BJ (cell line): ENCODE measurements around the gene MSMP. TPM values are rescaled to one million over a fixed set of nuclear protein-coding genes. Genes with fewer than 3 reads are reported as not detected.

Source experiments
- CTCF ChIA-PET: fragments of 350-600 bp; formaldehyde crosslinking; extraction: SDS; loops from one replicate; lab custom pipeline; 2021; ENCODE audit warnings: antibody characterized with exemption, inconsistent platforms; lab: Yijun Ruan, JAX
- POLR2A ChIA-PET: fragments of 300-600 bp; sonication (Branson Sonifier 250); formaldehyde crosslinking; extraction: SDS; loops from one replicate; lab custom pipeline; 2021; ENCODE audit warnings: antibody characterized with exemption; lab: Charles Lee
- DNase-seq: peaks from one replicate; pipeline ENCODE4 v3.0.0-alpha.2; 2011; ENCODE audit warnings: low read depth
- H3K27me3 ChIP-seq: 2 replicates; pipeline ENCODE4 v1.6.0; 2011; ENCODE audit warnings: low read length; ENCODE audit not compliant: control insufficient read depth, insufficient read depth
- H3K36me3 ChIP-seq: 2 replicates; pipeline ENCODE4 v1.5.1; 2011; ENCODE audit warnings: low read length; ENCODE audit not compliant: control insufficient read depth, insufficient read depth
- H3K4me3 ChIP-seq: 2 replicates; pipeline ENCODE4 v1.5.1; 2011; ENCODE audit warnings: low read depth, mild to moderate bottlenecking, control low read depth, low read length
- polyA plus RNA-seq: library from polyadenylated mRNA; depleted of rRNA; stranded (reverse); fragments of >200 nt; gene quantifications from 2 replicates; pipeline ENCODE4 v1.2.3, GENCODE V29; 2011
- TF ChIP-seq, protein P1 (sequence below): IDR thresholded peaks from 2 replicates; pipeline ENCODE4 v1.5.1; 2011; ENCODE audit warnings: low read depth, mild to moderate bottlenecking, control low read depth, inconsistent platforms, low read length, moderate library complexity; ENCODE audit not compliant: insufficient read depth

The MSMP gene
- polyA plus RNA-seq, 1 experiment = not detected

DNA sequence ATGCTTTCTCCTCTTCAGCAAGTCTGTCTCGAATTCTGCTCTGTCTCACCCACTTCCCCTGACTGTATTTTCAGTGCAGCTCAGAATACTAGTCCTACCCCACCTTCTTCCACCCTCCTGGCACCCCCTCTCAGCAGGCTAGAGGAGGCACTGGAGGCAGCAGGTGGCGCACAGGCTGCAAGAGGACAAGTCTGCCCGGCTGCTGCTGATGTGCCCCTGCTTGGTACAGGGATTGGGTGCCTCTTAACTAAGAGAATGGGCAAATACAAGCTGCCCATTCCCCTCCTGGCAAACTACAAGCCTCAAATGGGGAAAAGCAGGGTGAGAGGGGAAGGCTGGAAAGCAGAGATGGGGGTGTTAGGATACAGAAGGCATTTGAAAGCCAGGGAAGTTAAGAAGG, 27.1 kb downstream of the MSMP start:
- ChIA-PET CTCF (interaction anchor here (0.8 to 11.4 kb wide), 10 partner anchors 8 to 284 kb away, joined by 3 to 116 read pairs (median 4); partner anchors contain the start of genes ARHGEF39, CCDC107 and RMRP), POLR2A (no interaction called here)
- no peak for DNase-seq
- H3K4me3 ChIP-seq = no peak overlapping the region
- peaks cover 32% of the 10 kb centered on the region for H3K36me3 ChIP-seq
- TF ChIP-seq, protein P1, sequence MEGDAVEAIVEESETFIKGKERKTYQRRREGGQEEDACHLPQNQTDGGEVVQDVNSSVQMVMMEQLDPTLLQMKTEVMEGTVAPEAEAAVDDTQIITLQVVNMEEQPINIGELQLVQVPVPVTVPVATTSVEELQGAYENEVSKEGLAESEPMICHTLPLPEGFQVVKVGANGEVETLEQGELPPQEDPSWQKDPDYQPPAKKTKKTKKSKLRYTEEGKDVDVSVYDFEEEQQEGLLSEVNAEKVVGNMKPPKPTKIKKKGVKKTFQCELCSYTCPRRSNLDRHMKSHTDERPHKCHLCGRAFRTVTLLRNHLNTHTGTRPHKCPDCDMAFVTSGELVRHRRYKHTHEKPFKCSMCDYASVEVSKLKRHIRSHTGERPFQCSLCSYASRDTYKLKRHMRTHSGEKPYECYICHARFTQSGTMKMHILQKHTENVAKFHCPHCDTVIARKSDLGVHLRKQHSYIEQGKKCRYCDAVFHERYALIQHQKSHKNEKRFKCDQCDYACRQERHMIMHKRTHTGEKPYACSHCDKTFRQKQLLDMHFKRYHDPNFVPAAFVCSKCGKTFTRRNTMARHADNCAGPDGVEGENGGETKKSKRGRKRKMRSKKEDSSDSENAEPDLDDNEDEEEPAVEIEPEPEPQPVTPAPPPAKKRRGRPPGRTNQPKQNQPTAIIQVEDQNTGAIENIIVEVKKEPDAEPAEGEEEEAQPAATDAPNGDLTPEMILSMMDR = peak; percentile 38
- no peaks in the 10 kb centered on the region for H3K27me3 ChIP-seq

DNA sequence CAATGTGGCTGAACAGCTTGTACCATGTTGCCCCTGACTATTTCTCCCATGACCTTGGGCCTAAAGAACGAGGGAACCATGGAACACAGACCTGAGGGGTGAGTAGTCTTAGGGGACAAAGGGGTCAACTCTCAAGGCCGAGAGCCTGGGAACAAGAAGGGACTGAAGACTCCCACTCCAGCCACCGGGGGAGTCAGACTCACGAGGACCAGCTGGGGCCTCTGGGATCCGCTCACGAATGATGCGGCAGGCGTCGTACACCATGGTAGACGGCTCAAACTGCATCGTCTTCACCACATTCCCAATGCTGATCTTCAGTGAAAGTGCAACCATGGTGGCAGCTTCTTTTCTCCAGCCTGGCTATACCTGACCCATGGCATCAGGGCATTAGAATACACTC, 28.7 kb downstream of the MSMP start:
- ChIA-PET POLR2A (no interaction called here), CTCF (interaction anchor here (1.4 to 11.4 kb wide), 3 partner anchors 9 to 27 kb away, joined by 3 to 116 read pairs (median 36); no protein-coding TSS in a partner anchor)
- no peak overlapping the region for H3K4me3 ChIP-seq
- no peaks in the 10 kb centered on the region for H3K27me3 ChIP-seq
- peaks cover 44% of the 10 kb centered on the region for H3K36me3 ChIP-seq
- TF ChIP-seq, protein P1 = no peak
- no peak for DNase-seq

DNA sequence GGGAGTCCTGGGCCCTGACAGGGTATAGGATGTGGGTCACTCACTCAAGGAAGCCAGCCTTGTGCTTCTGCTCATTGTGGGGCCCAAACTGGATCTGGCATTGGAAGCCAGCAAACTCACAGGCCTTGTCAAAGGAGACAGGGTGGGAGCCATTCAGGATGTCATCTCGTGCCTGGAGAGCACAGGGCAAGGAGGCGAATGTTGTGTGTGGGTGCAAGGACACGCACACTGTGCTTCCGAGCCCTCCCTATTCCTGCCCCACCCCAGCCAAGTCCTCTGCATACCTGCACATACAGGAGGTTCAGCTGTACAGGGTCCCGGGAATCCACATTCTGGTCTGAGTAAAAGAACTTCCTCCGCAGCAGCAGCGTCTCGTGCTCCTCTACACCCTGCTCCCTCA, 30.2 kb downstream of the MSMP start:
- POLR2A ChIA-PET = no interaction called here
- CTCF ChIA-PET = interaction anchor here (0.9 to 11.4 kb wide), 3 partner anchors 12 to 62 kb away, joined by 3 to 116 read pairs (median 4); no protein-coding TSS in a partner anchor
- Histone ChIP-seq H3K27me3 (no peaks in the 10 kb centered on the region), H3K4me3 (no peak overlapping the region), H3K36me3 (peaks cover 58% of the 10 kb centered on the region)
- no peak for DNase-seq
- TF ChIP-seq, protein P1 = no peak

DNA sequence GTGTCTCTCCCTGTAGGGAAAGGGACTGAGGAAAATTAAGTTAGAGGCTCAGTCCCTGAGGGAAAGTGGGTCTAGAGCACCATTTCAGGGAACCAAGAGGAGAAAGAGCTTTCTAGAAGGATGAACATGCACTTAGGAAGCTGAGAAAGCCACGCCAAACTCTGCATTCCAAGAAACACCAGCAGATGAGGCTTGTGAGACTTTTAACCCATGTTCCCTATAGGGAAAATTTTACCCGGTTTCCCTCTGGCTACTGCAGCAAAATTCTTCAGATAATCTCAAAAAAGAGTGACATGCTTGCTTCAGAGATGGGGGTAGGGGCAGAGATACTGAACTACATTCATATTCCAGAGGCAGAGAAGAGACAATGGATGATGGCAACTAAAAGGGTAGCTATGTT, 30.6 kb downstream of the MSMP start:
- no peak overlapping the region for H3K4me3 ChIP-seq
- TF ChIP-seq, protein P1 = no peak
- POLR2A ChIA-PET = no interaction called here
- H3K36me3 ChIP-seq = peaks cover 62% of the 10 kb centered on the region
- CTCF ChIA-PET = interaction anchor here (11.4 kb wide), 1 partner anchor 25 kb away, joined by 116 read pairs; no protein-coding TSS in a partner anchor
- H3K27me3 ChIP-seq = no peaks in the 10 kb centered on the region
- DNase-seq = no peak

DNA sequence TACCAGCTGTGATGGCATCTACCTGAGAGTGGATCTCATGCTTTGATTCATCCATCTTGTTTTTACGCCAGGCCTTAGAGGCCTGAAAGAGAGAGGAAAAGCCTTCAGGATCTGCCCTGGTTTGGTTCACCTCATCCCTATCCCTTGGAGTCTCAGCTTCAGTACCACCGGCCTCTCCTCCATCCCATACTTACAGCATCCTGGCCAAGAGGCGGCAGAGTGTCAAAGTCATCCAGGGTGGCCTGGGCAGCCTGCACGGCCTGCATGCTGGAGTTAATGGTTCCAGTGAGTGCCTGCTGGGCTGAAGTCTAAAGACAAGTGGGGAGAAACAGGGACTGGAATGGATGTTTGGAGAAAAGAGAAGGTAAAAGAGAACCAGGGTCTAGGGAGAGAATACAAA, 34.5 kb downstream of the MSMP start:
- no peak for DNase-seq
- CTCF ChIA-PET = interaction anchor here (0.7 to 16.4 kb wide), 2 partner anchors 22 to 29 kb away, joined by 3 to 177 read pairs; no protein-coding TSS in a partner anchor
- Histone ChIP-seq H3K4me3 (no peak overlapping the region), H3K36me3 (peaks cover 79% of the 10 kb centered on the region), H3K27me3 (no peaks in the 10 kb centered on the region)
- TF ChIP-seq, protein P1 = no peak
- POLR2A ChIA-PET = no interaction called here
